NT2/D1 (cell line): ENCODE data around the gene SPIRE1.

ENCODE experiments used
- DNase-seq: peaks from one replicate; pipeline ENCODE4 v3.0.0-alpha.2; 2011; ENCODE audit warnings: low read depth, low spot score
- H3K27me3 ChIP-seq: 2 replicates; pipeline ENCODE4 v1.6.0; 2011; ENCODE audit warnings: mild to moderate bottlenecking; ENCODE audit not compliant: insufficient read length, insufficient read depth
- H3K36me3 ChIP-seq: 2 replicates; pipeline ENCODE4 v1.6.1; 2011; ENCODE audit warnings: mild to moderate bottlenecking, low read length, mixed read lengths; ENCODE audit not compliant: insufficient read depth, insufficient read length
- H3K4me1 ChIP-seq: 2 replicates; pipeline ENCODE4 v1.5.1; 2011; ENCODE audit not compliant: insufficient read depth, insufficient read length
- H3K4me3 ChIP-seq: 2 replicates; pipeline ENCODE4 v1.5.1; 2011; ENCODE audit warnings: low read depth; ENCODE audit not compliant: insufficient read length
- H3K9ac ChIP-seq: 2 replicates; pipeline ENCODE4 v1.6.0; 2011; ENCODE audit warnings: low read depth; ENCODE audit not compliant: insufficient read length
- H3K9me3 ChIP-seq: 2 replicates; pipeline ENCODE4 v1.5.1; 2011; ENCODE audit warnings: mild to moderate bottlenecking, low read length; ENCODE audit not compliant: insufficient read depth
- SUZ12 ChIP-seq: IDR thresholded peaks from 2 replicates; pipeline ENCODE4 v1.6.1; 2011; ENCODE audit not compliant: insufficient read length, insufficient read depth; ENCODE audit errors: extremely low read depth
- YY1 ChIP-seq: IDR thresholded peaks from 2 replicates; pipeline ENCODE4 v1.6.1; 2011; ENCODE audit not compliant: insufficient read length, insufficient read depth
- ZNF274 ChIP-seq: IDR thresholded peaks from 2 replicates; pipeline ENCODE4 v1.6.1; 2011; ENCODE audit warnings: mild to moderate bottlenecking, low read depth, low read length

The SPIRE1 gene

DNA sequence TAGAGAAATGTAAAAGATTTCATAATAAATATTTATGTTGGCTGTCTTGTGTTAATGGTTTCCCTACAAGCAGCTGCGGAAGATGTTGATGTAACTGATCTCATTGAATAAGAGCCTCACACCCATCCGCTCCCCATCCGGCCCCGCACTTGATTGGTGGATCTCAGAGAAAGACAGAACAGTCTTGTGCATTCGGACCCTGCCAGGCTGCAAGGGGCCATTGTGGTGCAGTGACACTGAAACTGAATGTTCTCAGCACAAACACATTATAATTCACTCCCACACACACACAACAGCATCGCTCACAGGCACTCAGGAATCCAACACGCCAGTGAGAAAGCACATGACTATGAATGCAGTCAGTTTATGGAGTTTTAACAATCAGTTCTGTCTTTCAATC lies 202.4 kb downstream of the SPIRE1 start:
- H3K4me1 ChIP-seq = no peaks in the 10 kb centered on the region
- peaks cover 3% of the 10 kb centered on the region for H3K36me3 ChIP-seq
- no peak for TF ChIP-seq ZNF274
- no peak for TF ChIP-seq YY1
- no peak for TF ChIP-seq SUZ12
- no peaks in the 10 kb centered on the region for H3K27me3 ChIP-seq
- no peaks in the 10 kb centered on the region for H3K9me3 ChIP-seq
- no peak overlapping the region for H3K4me3 ChIP-seq
- DNase-seq = no peak
- no peak overlapping the region for H3K9ac ChIP-seq

DNA sequence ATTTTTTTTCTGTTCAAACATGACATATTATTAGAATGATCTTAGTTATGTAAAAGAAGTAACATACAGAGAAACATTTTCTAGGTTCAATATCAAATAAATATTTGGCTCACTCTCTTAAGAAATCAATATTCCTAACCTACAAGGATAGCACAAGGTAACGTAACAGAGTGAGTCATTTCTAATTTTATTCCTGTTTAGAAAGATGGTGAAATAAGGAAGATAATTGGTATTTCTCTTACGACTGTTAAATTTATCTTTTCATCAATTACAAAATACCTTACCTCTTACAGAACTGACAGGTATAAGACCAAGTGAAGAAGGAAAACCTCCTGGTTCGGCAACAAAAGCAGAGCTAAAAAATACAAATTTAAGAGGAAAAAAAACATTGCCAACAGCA lies 205.1 kb downstream of the SPIRE1 start:
- peaks cover 15% of the 10 kb centered on the region for H3K36me3 ChIP-seq
- DNase-seq = no peak
- no peaks in the 10 kb centered on the region for H3K4me1 ChIP-seq
- H3K27me3 ChIP-seq = no peaks in the 10 kb centered on the region
- no peaks in the 10 kb centered on the region for H3K9me3 ChIP-seq
- no peak overlapping the region for H3K4me3 ChIP-seq
- no peak overlapping the region for H3K9ac ChIP-seq
- TF ChIP-seq YY1 (no peak), ZNF274 (no peak), SUZ12 (no peak)

DNA sequence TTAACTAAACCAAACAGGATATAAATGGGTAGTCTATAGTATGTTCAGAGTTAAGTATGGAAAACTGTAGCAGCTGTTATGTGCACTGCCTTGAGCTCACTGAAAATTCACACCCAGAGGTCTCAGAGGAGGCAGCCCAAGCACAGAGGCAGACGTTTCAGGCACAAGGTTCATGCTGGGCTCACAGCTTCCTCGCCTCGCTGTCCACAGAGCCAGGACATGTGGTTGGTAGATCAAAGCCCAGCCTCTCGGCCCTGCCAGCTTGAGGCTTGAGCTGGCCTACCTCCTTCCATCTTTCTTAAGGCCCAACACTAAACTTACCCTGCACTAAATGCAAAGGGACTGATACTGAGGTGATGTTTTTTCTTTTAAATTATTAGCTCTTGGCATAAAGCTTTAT lies 206.5 kb downstream of the SPIRE1 start:
- peaks cover 15% of the 10 kb centered on the region for H3K36me3 ChIP-seq
- no peaks in the 10 kb centered on the region for H3K4me1 ChIP-seq
- no peak for DNase-seq
- H3K27me3 ChIP-seq = no peaks in the 10 kb centered on the region
- TF ChIP-seq ZNF274 = no peak
- no peak for TF ChIP-seq SUZ12
- TF ChIP-seq YY1 = no peak
- no peaks in the 10 kb centered on the region for H3K9me3 ChIP-seq
- H3K4me3 ChIP-seq = no peak overlapping the region
- H3K9ac ChIP-seq = no peak overlapping the region

DNA sequence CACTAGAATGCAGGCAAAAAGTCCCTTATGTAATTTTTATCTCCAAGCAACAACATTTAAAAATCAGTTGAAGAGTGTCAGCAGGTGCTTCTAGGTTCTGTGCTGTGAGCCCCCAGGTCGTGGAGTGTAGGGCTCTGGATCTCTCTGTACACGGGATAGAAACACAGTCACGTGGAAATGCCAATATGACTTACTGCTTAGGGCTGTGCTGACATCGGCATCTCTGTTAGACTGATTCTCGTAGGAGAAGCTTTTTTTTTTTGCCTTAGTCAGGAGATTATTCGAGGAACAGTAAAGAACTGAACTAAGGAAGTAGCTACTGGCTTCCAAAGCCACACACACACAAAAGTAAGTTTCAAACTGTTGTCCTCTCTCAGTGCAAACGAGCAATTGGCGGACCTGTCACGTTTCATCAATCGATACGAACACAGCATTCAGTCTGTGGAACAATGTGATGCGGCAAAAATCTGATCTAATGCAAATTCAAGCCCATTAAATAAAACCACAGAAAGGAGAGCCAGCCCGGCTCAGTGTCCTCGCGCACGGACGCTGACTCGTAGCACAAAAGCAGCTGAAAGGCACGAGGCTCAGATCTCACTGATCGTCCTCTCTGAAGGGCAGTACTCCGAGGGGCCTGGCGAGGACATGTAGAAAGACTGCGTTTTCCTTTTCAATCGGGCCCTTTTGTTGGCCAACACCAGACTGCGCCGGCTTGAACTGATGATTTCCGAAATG lies 208.7 kb downstream of the SPIRE1 start:
- DNase-seq = no peak
- no peak for TF ChIP-seq SUZ12

DNA sequence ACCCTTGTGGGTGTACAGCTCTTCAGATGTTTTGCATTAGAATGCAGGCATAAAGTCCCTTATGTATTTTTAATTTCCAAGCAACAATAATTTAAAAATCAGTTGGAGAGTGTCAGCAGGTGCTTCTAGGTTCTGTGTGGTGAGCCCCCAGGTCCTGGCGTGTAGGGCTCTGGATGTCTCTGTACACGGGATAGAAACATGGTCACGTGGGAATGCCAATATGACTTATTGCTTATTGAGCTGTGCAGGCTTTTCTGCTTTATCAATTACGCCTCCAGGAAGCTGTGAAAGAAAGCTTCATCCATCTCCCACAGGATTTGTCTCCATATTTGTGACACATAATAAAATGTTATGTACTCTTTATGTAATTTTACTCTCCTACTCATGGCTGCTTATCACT lies 212.4 kb downstream of the SPIRE1 start:
- DNase-seq = no peak
- TF ChIP-seq ZNF274 (no peak), SUZ12 (no peak), YY1 (no peak)
- Histone ChIP-seq H3K4me1 (no peaks in the 10 kb centered on the region), H3K27me3 (no peaks in the 10 kb centered on the region), H3K36me3 (peaks cover 12% of the 10 kb centered on the region), H3K9ac (no peak overlapping the region), H3K4me3 (no peak overlapping the region), H3K9me3 (peaks cover 13% of the 10 kb centered on the region; the same call in 1 of the 2 replicates)

More for the DNA sequence above, 208.7 kb downstream of the SPIRE1 start:
- H3K9me3 ChIP-seq = peaks cover 2% of the 10 kb centered on the region; the same call in 1 of the 2 replicates
- H3K27me3 ChIP-seq = no peaks in the 10 kb centered on the region
- peaks cover 15% of the 10 kb centered on the region for H3K36me3 ChIP-seq
- H3K4me3 ChIP-seq = no peak overlapping the region
- H3K4me1 ChIP-seq = no peaks in the 10 kb centered on the region
- H3K9ac ChIP-seq = no peak overlapping the region

DNA sequence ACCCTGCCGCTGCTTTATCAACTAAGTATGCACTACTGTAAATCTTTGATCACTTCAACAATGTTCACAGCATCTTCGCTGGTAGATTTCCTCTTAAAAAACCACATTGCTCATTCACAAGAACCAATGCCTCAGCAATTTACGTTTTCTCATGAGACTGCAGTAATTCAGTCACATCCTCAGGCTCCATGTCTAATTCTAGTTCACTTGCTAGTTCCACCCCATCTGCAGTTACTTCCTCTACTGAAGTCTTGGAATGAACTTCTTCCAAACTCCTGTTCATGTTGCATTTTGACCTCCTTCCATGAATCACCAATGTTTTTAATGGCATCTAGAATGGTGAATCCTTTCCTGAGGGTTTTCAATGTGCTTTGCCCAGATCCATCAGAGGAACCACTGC lies 214.4 kb downstream of the SPIRE1 start:
- no peaks in the 10 kb centered on the region for H3K4me1 ChIP-seq

DNA sequence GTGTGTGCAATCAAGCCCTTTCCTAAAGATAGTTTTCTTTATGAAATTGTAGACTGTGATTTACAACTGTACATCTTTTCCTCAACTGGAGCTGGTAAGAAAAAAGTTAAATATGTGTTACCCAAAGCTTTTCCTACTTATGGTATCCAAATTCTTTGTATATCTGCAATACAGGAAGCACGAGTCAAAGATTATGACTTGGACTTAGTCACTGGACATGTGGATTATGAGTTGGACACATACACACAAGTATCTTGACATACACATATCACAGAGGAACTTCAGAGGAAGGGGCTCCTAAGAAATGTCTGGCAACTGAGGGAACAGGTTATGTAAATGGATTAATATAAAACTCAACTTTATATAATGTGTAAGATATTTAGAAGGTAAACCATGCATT lies 215.0 kb downstream of the SPIRE1 start:
- Histone ChIP-seq H3K27me3 (no peaks in the 10 kb centered on the region), H3K36me3 (no peaks in the 10 kb centered on the region), H3K4me1 (no peaks in the 10 kb centered on the region), H3K4me3 (no peak overlapping the region), H3K9ac (no peak overlapping the region), H3K9me3 (peaks cover 13% of the 10 kb centered on the region; the same call in 1 of the 2 replicates)
- TF ChIP-seq ZNF274 (no peak), SUZ12 (no peak), YY1 (no peak)
- no peak for DNase-seq

More for the DNA sequence above, 214.4 kb downstream of the SPIRE1 start:
- no peak for DNase-seq
- Histone ChIP-seq H3K4me3 (no peak overlapping the region), H3K36me3 (peaks cover under 1% of the 10 kb centered on the region), H3K9me3 (peaks cover 13% of the 10 kb centered on the region; the same call in 1 of the 2 replicates), H3K9ac (no peak overlapping the region), H3K27me3 (no peaks in the 10 kb centered on the region)
- no peak for TF ChIP-seq ZNF274
- no peak for TF ChIP-seq YY1
- TF ChIP-seq SUZ12 = no peak
